Measurements from ENCODE around the gene CPN2. TPM values are rescaled to one million over a fixed set of nuclear protein-coding genes. Genes with fewer than 3 reads are reported as not detected.

Gene CPN2
- total RNA-seq, 1 experiment from 2014 or later, result not detected

DNA sequence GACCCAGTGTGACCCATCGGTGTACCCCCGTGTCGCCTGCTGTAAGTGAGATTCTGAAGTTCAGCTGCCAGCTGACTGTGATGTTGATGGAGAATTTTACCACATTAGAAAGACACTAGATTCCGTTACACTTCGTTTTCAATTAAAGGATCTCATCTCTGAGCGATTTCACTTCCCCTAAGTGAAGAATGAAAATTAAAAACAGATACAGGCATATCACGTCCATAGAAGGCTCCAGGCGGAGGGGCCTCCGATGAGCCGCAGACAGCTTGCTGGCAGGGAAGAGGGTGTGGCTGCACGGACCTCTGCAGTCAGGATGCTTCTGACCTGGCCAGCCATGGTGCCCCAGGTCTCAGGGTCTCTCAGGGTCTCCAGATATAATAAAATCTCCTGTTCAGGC, 6.6 kb upstream of the CPN2 start:
- Mint-ChIP-seq H3K9me3 (no peaks in the 10 kb centered on the region), H3K36me3 (ENCODE audit: insufficient read depth in 1 of 3, low read depth in 3 of 3) (no peaks in the 10 kb centered on the region), H3K27me3 (ENCODE audit: low read depth) (peaks cover 12% of the 10 kb centered on the region), H3K27ac (no peak overlapping the region), H3K4me1 (peaks cover 5 to 7% of the 10 kb centered on the region in 2 experiments), H3K4me3 (no peak overlapping the region)
- Histone ChIP-seq H4K20me1 (ENCODE audit: control insufficient read depth, insufficient read depth, insufficient read length) (no peaks in the 10 kb centered on the region), H3K18ac (ENCODE audit: insufficient read length, low read depth, low read length) (no peak overlapping the region), H3T11ph (ENCODE audit: low read length) (no peak overlapping the region), H3K79me1 (ENCODE audit: insufficient read depth, low read depth, low read length, poor library complexity, severe bottlenecking) (no peaks in the 10 kb centered on the region), H3K4me1 (ENCODE audit: insufficient read depth, low read length) (no peaks in the 10 kb centered on the region), H3K23ac (ENCODE audit: insufficient read length, low read depth, low read length) (no peak overlapping the region), H3K27ac (ENCODE audit: insufficient read length, low read depth, low read length) (no peak overlapping the region), H3K9ac (ENCODE audit: extremely low read depth, insufficient read length, low read length) (no peak overlapping the region), H3K79me2 (ENCODE audit: insufficient read depth, low read length) (no peaks in the 10 kb centered on the region), H3K9me3 (ENCODE audit: control insufficient read depth, low read depth, low read length) (no peaks in the 10 kb centered on the region), H2BK120ac (ENCODE audit: low read depth, low read length, poor library complexity, severe bottlenecking) (no peak overlapping the region), H3K56ac (ENCODE audit: insufficient read length, low read depth, low read length) (no peak overlapping the region), H3K14ac (ENCODE audit: insufficient read depth, low read length) (no peak overlapping the region), H2BK5ac (ENCODE audit: insufficient read length, low read length) (no peak overlapping the region), H4K91ac (ENCODE audit: insufficient read length, low read depth, low read length) (no peak overlapping the region), H4K5ac (ENCODE audit: insufficient read length, low read depth, low read length) (no peak overlapping the region), H2BK20ac (ENCODE audit: low read depth, low read length, poor library complexity, severe bottlenecking) (no peak overlapping the region), H2AK5ac (ENCODE audit: insufficient read length, low read length) (no peak overlapping the region), H3K23me2 (ENCODE audit: insufficient read length, low read depth, low read length, poor library complexity, severe bottlenecking) (no peaks in the 10 kb centered on the region), H2AFZ (ENCODE audit: low read length) (no peak overlapping the region), H3K4me2 (ENCODE audit: insufficient read depth, insufficient read length, low read length) (no peak overlapping the region), H2BK15ac (ENCODE audit: low read depth, low read length) (no peak overlapping the region), H3K4ac (ENCODE audit: low read depth, low read length) (no peak overlapping the region), H4K8ac (replicated peaks; ENCODE audit: insufficient read length, low read depth, low read length) (no peak overlapping the region), H2BK12ac (ENCODE audit: insufficient read length, low read depth, low read length) (no peak overlapping the region), H3K27me3 (ENCODE audit: insufficient read depth, low read length) (no peaks in the 10 kb centered on the region)
- no CpG with 5 or more reads among the region's 11 CpGs for WGBS (ENCODE audit: extremely low coverage, insufficient read length, low lambda C conversion rate)
- TF ChIP-seq, protein P1, sequence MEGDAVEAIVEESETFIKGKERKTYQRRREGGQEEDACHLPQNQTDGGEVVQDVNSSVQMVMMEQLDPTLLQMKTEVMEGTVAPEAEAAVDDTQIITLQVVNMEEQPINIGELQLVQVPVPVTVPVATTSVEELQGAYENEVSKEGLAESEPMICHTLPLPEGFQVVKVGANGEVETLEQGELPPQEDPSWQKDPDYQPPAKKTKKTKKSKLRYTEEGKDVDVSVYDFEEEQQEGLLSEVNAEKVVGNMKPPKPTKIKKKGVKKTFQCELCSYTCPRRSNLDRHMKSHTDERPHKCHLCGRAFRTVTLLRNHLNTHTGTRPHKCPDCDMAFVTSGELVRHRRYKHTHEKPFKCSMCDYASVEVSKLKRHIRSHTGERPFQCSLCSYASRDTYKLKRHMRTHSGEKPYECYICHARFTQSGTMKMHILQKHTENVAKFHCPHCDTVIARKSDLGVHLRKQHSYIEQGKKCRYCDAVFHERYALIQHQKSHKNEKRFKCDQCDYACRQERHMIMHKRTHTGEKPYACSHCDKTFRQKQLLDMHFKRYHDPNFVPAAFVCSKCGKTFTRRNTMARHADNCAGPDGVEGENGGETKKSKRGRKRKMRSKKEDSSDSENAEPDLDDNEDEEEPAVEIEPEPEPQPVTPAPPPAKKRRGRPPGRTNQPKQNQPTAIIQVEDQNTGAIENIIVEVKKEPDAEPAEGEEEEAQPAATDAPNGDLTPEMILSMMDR (conservative IDR thresholded peaks at IDR 0.05), result no peak
- DNase-seq, result no peak

All from H9 (cell line).